Measurements from ENCODE around the gene FBXL17. TPM values are rescaled to one million over a fixed set of nuclear protein-coding genes. Genes with fewer than 3 reads are reported as not detected.

FBXL17 gene
- total RNA-seq, 3 donors from 2014 or later = 22.6 to 31.3 (median 28.8) TPM

DNA sequence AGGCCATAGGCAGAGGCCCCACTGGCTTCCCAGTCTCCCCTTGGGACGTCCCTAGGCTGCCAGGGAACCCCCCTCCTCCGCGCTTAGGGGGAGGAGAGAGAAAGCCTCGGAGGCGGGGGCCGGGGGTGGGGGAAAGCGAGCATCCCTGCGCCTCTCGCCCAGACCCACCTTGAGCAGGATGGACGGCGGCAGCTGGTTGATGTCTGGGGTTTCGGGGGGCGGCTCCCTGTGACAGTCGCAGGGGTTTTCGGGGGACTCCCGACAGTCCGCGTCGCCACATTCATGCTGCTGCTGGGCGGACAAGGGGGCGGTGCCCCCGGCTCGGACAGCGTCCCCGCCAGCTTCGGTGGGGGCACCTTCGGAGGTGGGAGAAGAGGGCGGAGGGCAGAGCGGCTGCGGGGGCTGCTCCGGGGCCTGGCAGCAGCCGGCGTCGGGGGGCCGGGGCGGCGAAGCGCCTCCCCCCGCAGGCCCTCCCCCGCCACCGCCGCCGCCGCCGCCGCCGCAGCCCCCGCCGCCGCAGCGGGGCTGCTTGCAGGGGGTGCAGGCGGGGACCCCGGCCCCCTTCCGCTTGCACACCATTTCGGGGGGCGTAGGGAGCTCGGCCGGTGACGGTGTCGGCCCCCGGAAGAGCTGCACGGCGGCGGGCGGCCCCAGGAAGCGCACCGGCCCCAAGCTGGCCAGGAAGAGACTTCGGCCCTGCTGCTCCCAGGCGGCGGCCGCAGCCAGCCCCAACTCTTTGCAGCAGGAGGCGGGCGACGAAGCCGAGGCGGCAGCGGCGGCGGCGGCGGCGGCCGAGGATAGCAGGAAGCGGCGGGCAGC lies 1.2 kb downstream of the FBXL17 start:
- DNase-seq (ENCODE audit: low spot score in 2 of 2) = no peak
- Histone ChIP-seq H3K27ac (peak overlapping the region; percentile 96 to 100), H3K27me3 (no peaks in the 10 kb centered on the region), H3K4me3 (peak overlapping the region; percentile 89 to 94 (median 94)), H3K36me3 (no peaks in the 10 kb centered on the region), H3K9me3 (peaks cover 4 to 8% of the 10 kb centered on the region in 2 donors), H3K4me1 (peaks cover 0 to 5% of the 10 kb centered on the region in 2 donors)
- no peak for TF ChIP-seq POLR2AphosphoS5 (IDR thresholded peaks at IDR 0.05)
- TF ChIP-seq POLR2A (IDR thresholded peaks at IDR 0.05) = no peak
- TF ChIP-seq CTCF (IDR thresholded peaks at IDR 0.05) = no peak
- intact Hi-C loops (cut with DNase I; ENCODE audit: low total_unique reads) = no loop called here

- intact Hi-C loops (cut with DNase I; ENCODE audit: low total_unique reads) = no loop called here
- DNase-seq (ENCODE audit: low spot score in 2 of 2) = no peak
- Histone ChIP-seq H3K4me3 (peak overlapping the region; percentile 89 to 94 (median 94)), H3K27me3 (no peaks in the 10 kb centered on the region), H3K36me3 (no peaks in the 10 kb centered on the region), H3K9me3 (peaks cover 5 to 16% of the 10 kb centered on the region in 2 donors), H3K27ac (peak overlapping the region; percentile 96 to 100), H3K4me1 (peaks cover 0 to 5% of the 10 kb centered on the region in 2 donors)
- TF ChIP-seq POLR2AphosphoS5 (IDR thresholded peaks at IDR 0.05) (no peak), POLR2A (IDR thresholded peaks at IDR 0.05) (no peak), CTCF (IDR thresholded peaks at IDR 0.05) (no peak)
These were observed 2.0 kb downstream of the FBXL17 start for GRCh38 chr5:108379722-108380530.

GRCh38 chr5:108375768-108376167 lies 6.1 kb downstream of the FBXL17 start:
- peaks cover 22 to 42% of the 10 kb centered on the region in 2 donors for H3K9me3 ChIP-seq
- DNase-seq (ENCODE audit: low spot score in 2 of 2) = no peak
- H3K36me3 ChIP-seq = no peaks in the 10 kb centered on the region
- TF ChIP-seq POLR2A (IDR thresholded peaks at IDR 0.05) = no peak
- no peak for TF ChIP-seq POLR2AphosphoS5 (IDR thresholded peaks at IDR 0.05)
- no peak for TF ChIP-seq CTCF (IDR thresholded peaks at IDR 0.05)
- H3K4me3 ChIP-seq = no peak overlapping the region
- intact Hi-C loops (cut with DNase I; ENCODE audit: low total_unique reads) = no loop called here
- peaks cover 0 to 5% of the 10 kb centered on the region in 2 donors for H3K4me1 ChIP-seq
- H3K27ac ChIP-seq = no peak overlapping the region
- no peaks in the 10 kb centered on the region for H3K27me3 ChIP-seq

GRCh38 chr5:108373426-108373825 lies 8.5 kb downstream of the FBXL17 start:
- no peak overlapping the region for H3K4me3 ChIP-seq
- intact Hi-C loops (cut with DNase I; ENCODE audit: low total_unique reads) = no loop called here
- no peaks in the 10 kb centered on the region for H3K27me3 ChIP-seq
- TF ChIP-seq CTCF (IDR thresholded peaks at IDR 0.05) (no peak), POLR2AphosphoS5 (IDR thresholded peaks at IDR 0.05) (no peak), POLR2A (IDR thresholded peaks at IDR 0.05) (no peak)
- no peaks in the 10 kb centered on the region for H3K4me1 ChIP-seq
- no peaks in the 10 kb centered on the region for H3K36me3 ChIP-seq
- H3K27ac ChIP-seq = no peak overlapping the region
- DNase-seq (ENCODE audit: low spot score in 2 of 2) = no peak
- H3K9me3 ChIP-seq = peaks cover 22 to 42% of the 10 kb centered on the region in 2 donors

DNA sequence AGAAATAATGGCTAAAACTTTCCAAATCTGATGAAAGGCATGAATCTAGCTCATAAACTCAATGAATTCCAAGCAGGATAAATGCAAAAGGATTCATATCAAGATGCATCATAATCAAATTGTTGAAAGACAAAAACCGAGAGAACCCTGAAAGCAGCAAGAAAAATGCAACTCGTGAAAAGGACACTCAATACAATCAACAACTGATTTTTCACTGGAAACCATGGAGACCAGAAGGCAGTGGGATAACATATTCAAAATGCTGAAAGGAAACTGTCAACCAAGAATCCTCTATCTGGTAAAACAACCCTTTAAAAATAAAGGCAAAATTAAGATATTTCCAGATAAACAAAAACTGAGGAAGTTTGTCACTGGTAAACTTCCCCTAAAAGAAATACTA lies 9.5 kb downstream of the FBXL17 start:
- Histone ChIP-seq H3K27ac (no peak overlapping the region), H3K36me3 (no peaks in the 10 kb centered on the region), H3K27me3 (no peaks in the 10 kb centered on the region), H3K4me1 (no peaks in the 10 kb centered on the region), H3K9me3 (peaks cover 22 to 42% of the 10 kb centered on the region in 2 donors), H3K4me3 (no peak overlapping the region)
- TF ChIP-seq CTCF (IDR thresholded peaks at IDR 0.05) = no peak
- no peak for TF ChIP-seq POLR2AphosphoS5 (IDR thresholded peaks at IDR 0.05)
- no peak for TF ChIP-seq POLR2A (IDR thresholded peaks at IDR 0.05)
- intact Hi-C loops (cut with DNase I; ENCODE audit: low total_unique reads) = no loop called here
- no peak for DNase-seq (ENCODE audit: low spot score in 2 of 2)

Measured in breast epithelium (tissue), 4 donors.